DMS153 (cell line): ENCODE measurements around the gene MYL9.

ENCODE experiments used
- DNase-seq: peaks from one replicate; lab custom pipeline; 2025; lab: John Stamatoyannopoulos, UW

The MYL9 gene

DNA sequence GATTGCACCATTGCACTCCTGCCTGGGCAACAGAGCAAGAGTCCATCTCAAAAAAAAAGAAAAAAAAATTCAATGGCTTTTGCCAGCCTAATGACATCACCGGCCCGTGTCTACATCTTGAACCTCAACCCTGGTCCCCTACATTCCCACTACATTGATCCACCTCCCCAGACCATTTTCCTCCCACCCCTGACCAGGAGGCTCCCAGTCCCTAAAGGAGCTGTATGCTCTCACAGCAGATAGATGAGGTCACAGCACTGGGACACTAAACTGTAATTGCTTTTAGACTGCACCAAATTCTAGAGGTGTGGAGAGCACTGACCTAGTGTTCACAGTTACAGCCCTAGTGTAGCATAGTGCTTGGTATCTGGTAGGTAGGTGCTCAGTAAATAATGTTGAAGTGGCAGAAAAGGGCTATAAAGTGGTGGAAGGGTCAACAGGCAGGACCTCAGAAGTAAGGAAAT, 42.7 kb downstream of the MYL9 start:
- no peak for DNase-seq

DNA sequence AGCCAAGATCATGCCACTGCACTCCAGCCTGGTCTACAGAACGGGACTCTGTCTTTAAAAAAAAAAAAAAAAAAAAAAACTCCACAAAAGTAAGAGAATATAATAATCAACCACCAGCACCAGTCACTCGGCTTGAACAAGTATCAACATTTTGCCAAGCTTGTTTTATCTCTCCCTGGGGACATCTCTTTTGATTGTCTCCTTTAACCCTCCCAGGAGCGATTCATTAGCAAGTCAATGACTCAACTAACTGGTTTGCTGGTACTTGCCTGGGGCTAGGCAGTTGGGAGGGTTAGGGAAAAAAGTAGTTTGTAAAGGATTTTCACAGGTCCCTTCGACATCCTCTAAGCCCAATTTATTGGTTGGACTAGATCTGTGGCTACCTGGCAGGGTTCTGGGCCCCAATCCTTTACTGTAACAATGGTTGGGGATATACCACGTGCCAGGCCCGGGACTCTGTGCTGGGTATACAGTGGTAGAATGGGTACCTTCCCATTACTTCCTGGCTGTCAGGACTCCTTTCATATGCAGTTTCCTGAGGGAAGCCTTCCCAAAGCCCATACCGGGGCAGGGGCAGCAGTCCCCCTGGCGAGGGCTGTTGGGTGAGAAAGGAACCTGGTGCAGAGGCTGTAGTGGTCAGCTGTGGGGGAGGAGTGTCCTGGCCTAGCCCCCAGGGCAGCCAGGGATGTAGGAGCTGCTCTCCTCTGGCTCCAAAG, 44.2 kb downstream of the MYL9 start:
- peak; percentile 80 for DNase-seq

DNA sequence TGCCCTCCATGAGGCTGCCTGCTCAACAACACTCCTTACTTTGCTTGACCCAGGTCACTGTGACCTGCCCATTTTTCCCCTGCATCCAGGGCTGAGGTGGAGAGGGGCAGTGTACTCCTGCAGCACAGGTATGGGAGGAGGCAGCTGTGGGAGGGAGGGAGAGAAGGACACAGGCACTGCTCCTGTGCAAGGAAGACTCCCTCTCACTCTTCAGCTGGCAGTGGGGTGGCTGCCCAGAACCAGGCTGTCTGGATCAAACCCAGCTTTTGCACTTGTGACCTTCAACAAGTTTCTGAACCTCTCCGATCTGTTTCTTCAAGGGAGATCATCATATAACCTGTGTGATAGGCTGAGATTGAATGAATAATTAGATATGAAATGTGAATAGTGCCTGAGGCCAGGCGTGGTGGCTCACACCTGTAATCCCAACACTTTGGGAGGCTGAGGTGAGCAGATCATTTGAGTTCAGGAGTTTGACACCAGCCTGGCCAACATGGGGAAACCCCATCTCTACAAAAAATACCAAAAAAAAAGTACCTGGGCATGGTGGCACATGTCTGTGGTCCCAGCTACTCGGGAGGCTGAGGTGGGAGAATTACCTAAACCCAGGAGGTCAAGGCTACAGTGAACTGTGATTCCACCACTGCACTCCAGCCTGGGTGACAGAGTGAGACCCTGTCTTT, 46.2 kb downstream of the MYL9 start:
- DNase-seq: no peak

DNA sequence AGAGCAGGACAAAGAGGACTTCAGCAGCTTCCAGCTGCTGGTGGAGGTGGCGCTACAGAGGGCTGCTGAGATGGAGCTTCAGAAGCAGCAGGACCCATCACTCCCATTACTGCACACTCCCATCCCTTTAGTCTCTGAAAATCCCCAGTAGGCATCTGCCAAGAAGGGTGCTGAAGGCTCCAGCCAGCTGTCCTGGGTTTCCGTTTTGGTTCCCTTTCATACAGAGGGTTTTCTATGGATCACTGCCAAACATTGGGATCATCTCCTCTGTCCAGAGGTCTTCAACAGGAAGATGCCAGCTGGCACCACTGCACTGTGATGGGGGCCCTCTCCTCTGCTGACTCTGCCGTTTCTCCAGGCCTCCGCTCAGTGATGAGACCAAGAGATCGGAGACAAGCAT, 50.0 kb downstream of the MYL9 start:
- no peak for DNase-seq

DNA sequence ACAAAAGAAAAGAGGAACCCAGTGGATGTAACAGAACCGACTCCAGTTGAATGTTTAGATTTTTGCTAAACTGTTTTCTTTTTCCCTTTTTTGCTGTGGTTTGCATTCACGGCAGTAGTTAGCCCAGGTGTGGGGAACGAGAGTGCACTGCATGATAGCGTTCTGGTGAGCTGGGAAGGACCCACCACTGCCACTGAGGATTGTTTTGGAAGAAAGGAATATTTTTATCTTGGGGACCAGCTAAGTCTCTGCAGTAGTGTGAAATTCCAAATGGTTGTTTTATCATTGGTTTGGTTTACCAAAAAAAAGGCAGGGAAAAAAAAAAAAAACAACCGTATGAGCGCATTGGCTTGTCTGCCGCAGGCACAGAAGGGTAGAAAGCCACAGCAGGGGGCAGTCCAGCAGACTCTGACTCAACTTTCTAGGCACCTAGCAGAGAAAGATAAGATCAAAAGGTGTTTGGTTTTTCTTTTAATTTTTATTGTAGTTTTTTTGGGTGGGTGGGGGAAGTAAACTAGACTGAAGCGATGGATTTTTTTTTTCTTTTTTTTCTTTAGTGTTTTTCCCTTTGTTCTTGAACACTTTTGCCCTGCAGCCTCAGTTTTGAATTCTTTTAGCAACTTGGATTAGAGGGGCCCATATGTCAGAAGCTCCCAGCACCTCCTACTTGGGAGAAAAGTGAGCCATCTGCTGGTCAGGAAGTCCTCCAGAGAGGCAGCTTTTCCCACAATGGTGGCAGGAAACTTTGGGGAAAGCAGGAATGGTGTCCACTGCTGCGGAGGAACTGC, 50.7 kb downstream of the MYL9 start:
- DNase-seq: no peak

DNA sequence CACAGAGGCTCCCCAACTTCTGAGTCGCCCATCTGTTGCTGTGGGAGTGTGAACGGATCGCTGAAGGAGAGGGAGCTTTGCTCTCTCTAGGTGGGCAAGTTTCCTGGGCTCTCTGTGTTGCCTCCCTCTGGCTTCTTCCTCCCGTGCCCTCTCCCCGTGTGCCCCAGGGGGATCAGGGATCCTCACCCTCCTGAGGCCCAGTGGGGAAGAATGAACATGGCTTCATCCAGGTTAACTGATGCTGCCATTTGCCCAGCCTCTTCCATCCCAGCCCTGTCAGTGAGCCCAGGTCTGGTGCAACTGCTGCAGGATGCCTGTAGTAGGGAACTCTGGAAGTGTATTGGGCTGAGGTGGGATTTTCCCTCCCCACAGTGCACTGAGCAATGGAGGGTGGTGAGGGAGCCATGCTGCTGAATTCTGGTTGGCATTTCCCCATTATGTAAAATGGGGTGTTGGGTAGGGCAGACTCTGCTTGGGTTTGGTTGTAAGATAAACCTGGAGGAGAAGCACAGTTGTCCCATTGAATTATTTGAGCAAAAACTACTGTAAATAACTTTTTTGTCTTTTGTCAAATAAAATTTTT, 52.1 kb downstream of the MYL9 start:
- DNase-seq: no peak

DNA sequence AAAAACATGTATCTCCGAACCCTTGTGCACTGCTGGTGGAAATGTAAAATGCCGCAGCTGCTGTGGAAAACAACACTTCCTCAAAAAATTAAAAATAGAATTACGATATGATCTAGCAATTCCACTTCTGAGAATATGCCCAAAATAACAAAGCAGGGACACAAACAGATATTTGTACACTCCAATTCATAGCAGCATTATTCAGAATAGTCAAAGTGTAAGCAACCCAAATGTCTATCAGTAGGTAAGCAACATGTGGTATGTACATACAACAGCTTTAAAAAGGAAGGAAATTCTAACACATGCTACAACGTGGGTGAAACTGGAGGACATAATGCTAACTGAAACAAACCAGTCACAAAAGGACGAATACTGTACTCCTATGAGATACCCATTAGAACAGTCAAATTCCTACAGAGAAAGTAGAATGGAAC, 58.6 kb downstream of the MYL9 start:
- DNase-seq: no peak
